Measurements from ENCODE around the gene CAPZB. TPM values are rescaled to one million over a fixed set of nuclear protein-coding genes. Genes with fewer than 3 reads are reported as not detected.

The CAPZB gene
- total RNA-seq, 1 experiment from 2014 or later = 491 TPM

DNA sequence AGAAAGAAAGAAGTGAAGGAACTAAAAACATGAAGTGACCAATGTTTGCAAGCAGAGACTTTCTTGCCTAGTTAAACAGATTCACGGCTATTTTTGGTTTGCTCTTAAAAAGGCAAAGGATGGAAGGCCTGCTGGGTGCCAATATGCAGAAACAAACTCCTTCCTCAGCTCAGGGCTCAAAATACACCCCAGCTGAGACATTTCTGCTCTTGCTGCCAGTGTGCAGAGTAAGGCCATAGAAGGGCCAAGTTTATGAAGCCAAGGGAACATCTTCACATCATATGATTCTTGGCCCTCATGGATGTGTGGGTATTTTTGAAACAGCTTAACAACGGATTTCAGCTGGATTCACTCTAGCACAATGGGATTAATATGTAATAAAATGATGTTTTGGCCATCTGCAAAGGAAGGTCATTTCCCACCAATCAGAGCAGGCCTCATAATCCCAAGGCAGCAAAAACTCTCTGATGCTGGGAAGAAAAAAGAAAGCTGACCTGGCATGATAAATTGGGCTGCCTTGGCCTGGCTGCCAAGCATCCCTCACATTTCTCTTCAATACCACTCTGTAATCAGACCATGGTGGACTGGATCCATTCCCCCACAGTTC is 70.7 kb downstream of the CAPZB start:
- POLR2A ChIA-PET = no interaction called here
- intact Hi-C loops (cut with micrococcal nuclease; ENCODE audit: unreplicated experiment) = no loop called here
- DNase-seq (ENCODE audit: low read depth, low spot score) = no peak
- ATAC-seq = no peak
- no peaks in the 10 kb centered on the region for H3K27me3 ChIP-seq (ENCODE audit: control insufficient read depth, insufficient read depth, low read length)
- H3K27ac ChIP-seq (ENCODE audit: low read length) = peak overlapping the region; percentile 37
- H3K9me3 ChIP-seq (ENCODE audit: control insufficient read depth, insufficient read depth, low read depth, low read length) = no peaks in the 10 kb centered on the region
- H3K4me1 ChIP-seq (ENCODE audit: control insufficient read depth, insufficient read depth, low read length) = peaks cover 37% of the 10 kb centered on the region
- in situ Hi-C loops (cut with HindIII; ENCODE audit: low pct_unique_long_range_greater_than_20kb, low sequenced_read_pairs) = no loop called here
- BruUV-seq (replicated peaks) = no TSS peak
- H3K36me3 ChIP-seq (ENCODE audit: control insufficient read depth, insufficient read depth, low read length) = peaks cover 4% of the 10 kb centered on the region; the same call in 1 of the 2 replicates
- H3K4me3 ChIP-seq (ENCODE audit: low read depth in 2 of 2, low read length in 2 of 2) = no peak overlapping the region
- no peak for TF ChIP-seq POLR2AphosphoS5 (IDR thresholded peaks at IDR 0.05; ENCODE audit: low read depth, low read length)
- no peak for TF ChIP-seq SIN3A (IDR thresholded peaks at IDR 0.05; ENCODE audit: borderline replicate concordance, insufficient read depth, low read depth, low read length)
- TF ChIP-seq, protein P1, sequence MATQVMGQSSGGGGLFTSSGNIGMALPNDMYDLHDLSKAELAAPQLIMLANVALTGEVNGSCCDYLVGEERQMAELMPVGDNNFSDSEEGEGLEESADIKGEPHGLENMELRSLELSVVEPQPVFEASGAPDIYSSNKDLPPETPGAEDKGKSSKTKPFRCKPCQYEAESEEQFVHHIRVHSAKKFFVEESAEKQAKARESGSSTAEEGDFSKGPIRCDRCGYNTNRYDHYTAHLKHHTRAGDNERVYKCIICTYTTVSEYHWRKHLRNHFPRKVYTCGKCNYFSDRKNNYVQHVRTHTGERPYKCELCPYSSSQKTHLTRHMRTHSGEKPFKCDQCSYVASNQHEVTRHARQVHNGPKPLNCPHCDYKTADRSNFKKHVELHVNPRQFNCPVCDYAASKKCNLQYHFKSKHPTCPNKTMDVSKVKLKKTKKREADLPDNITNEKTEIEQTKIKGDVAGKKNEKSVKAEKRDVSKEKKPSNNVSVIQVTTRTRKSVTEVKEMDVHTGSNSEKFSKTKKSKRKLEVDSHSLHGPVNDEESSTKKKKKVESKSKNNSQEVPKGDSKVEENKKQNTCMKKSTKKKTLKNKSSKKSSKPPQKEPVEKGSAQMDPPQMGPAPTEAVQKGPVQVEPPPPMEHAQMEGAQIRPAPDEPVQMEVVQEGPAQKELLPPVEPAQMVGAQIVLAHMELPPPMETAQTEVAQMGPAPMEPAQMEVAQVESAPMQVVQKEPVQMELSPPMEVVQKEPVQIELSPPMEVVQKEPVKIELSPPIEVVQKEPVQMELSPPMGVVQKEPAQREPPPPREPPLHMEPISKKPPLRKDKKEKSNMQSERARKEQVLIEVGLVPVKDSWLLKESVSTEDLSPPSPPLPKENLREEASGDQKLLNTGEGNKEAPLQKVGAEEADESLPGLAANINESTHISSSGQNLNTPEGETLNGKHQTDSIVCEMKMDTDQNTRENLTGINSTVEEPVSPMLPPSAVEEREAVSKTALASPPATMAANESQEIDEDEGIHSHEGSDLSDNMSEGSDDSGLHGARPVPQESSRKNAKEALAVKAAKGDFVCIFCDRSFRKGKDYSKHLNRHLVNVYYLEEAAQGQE (IDR thresholded peaks at IDR 0.05; ENCODE audit: insufficient read depth in 1 of 2, low read depth in 2 of 2, low read length in 1 of 2) = no peak
- no peak for TF ChIP-seq TCF7L2 (IDR thresholded peaks at IDR 0.05; ENCODE audit: low read depth, low read length)
- TF ChIP-seq CTCF (IDR thresholded peaks at IDR 0.05) = no peak
- CTCF ChIA-PET = interaction anchor here (0.9 kb wide), 1 partner anchor 247 kb away, joined by 3 read pairs; no protein-coding TSS in a partner anchor

GRCh38 chr1:19413999-19414398 is 71.3 kb downstream of the CAPZB start:
- no TSS peak for BruUV-seq (replicated peaks)
- Histone ChIP-seq H3K4me1 (ENCODE audit: control insufficient read depth, insufficient read depth, low read length) (peaks cover 37% of the 10 kb centered on the region), H3K4me3 (ENCODE audit: low read depth in 2 of 2, low read length in 2 of 2) (no peak overlapping the region), H3K27me3 (ENCODE audit: control insufficient read depth, insufficient read depth, low read length) (no peaks in the 10 kb centered on the region), H3K36me3 (ENCODE audit: control insufficient read depth, insufficient read depth, low read length) (peaks cover 4% of the 10 kb centered on the region; the same call in 1 of the 2 replicates), H3K9me3 (ENCODE audit: control insufficient read depth, insufficient read depth, low read depth, low read length) (no peaks in the 10 kb centered on the region), H3K27ac (ENCODE audit: low read length) (0 out of 2 replicates have a peak overlapping the region, but pooled peaks have one; percentile 52)
- ChIA-PET CTCF (interaction anchor here (0.9 kb wide), 1 partner anchor 248 kb away, joined by 3 read pairs; no protein-coding TSS in a partner anchor), POLR2A (no interaction called here)
- in situ Hi-C loops (cut with HindIII; ENCODE audit: low pct_unique_long_range_greater_than_20kb, low sequenced_read_pairs) (no loop called here), intact Hi-C loops (cut with micrococcal nuclease; ENCODE audit: unreplicated experiment) (no loop called here)
- ATAC-seq (no peak), DNase-seq (ENCODE audit: low read depth, low spot score) (no peak)
- TF ChIP-seq TCF7L2 (IDR thresholded peaks at IDR 0.05; ENCODE audit: low read depth, low read length) = no peak
- TF ChIP-seq CTCF (IDR thresholded peaks at IDR 0.05) = no peak
- TF ChIP-seq, protein P1 (IDR thresholded peaks at IDR 0.05; ENCODE audit: insufficient read depth in 1 of 2, low read depth in 2 of 2, low read length in 1 of 2) = no peak
- no peak for TF ChIP-seq SIN3A (IDR thresholded peaks at IDR 0.05; ENCODE audit: borderline replicate concordance, insufficient read depth, low read depth, low read length)
